ENCODE data around the gene FURIN.
"Not testable (repeated sequence)": the region's sequence is repeated elsewhere in the genome, so short reads cannot be mapped to it uniquely, and the experiment has no call there.

Gene FURIN

DNA sequence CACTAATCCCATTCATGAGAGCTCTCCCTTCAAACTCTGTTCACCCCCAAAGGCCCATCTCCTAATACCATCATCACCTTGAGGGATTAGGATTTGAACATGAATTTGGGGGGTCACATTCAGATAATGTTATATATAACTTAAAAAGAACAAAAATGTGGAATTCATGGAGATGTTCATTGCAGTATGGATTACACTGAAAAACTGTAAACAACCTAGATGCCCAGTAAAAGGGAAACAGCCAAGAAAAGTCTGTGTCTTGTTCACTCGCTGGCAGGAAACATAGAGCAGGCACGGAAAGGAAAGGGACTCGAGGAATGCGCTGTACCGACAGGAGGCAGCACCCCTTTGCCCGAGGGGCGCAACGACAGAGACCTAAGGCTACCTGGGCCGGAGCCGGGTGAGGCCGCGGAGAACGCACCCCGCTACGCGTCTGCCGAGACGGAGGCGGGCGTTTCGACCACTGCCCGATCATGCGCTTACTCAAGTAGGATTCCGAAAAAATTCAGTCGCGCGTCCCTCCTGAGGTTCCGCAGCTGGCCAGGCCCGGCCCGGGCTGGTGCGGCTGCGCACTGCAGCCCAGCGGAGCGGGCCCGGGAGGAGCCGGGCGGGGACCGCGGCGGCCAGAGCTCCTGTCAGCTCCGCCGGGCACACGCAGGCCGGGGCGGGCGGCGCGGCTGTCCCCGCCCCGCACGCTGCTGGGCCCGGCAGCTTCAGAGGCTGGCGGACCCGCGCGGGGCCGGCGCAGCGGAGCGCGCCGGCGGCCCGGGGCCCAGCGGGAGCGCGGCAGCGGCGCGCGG lies 33.9 kb downstream of the FURIN start:
- peak; percentile 96 for DNase-seq

DNA sequence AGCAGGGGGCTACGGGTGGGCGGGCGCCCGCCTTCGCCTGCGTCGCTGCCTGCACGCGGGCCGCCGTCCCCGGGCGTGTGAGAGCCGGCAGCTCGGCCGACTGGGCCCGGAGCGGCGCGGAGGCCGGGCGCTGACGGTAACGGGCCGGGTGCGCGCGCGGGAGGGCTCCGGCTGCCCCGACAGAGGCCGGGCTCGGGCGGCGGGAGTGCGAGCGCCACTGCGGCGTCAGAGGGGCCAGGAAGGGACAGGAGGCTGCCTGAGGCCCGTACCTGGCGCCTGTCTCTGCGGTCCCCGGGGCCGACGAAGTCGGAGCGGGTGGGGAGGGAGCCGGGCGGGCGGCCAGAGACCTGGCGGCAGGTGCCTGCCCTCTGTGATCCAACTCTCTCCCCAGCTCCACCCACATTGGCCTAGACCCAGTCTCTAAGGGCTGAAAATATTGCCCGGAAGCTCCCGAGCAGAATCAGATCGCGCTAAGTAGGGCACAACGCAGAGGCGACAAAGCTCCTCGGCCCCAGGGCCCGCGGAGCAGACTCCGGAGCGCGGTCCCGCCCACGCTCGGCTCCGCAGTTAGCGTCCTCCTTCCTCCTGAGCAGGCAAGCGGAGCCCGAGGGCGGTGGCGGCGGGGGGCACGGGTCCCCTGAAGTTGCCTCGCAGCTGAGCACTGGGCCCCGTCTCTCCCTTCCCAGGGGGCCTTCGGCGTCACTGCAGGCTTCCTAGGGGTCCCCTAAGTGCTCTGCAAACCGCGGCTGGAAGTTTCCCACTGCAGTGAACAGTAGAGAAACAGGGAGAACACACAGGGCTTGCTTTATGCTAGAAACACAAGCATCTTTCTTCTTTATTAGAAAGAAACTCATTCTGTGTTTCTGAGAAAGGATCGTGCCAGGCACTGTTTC lies 34.7 kb downstream of the FURIN start, which contains the start of gene MAN2A2:
Gene MAN2A2, plus strand, starts transcription at position 463 of the 893 bp plus-strand sequence. CDS start 906 bp downstream, outside the sequence.
- peak; percentile 83 for DNase-seq

DNA sequence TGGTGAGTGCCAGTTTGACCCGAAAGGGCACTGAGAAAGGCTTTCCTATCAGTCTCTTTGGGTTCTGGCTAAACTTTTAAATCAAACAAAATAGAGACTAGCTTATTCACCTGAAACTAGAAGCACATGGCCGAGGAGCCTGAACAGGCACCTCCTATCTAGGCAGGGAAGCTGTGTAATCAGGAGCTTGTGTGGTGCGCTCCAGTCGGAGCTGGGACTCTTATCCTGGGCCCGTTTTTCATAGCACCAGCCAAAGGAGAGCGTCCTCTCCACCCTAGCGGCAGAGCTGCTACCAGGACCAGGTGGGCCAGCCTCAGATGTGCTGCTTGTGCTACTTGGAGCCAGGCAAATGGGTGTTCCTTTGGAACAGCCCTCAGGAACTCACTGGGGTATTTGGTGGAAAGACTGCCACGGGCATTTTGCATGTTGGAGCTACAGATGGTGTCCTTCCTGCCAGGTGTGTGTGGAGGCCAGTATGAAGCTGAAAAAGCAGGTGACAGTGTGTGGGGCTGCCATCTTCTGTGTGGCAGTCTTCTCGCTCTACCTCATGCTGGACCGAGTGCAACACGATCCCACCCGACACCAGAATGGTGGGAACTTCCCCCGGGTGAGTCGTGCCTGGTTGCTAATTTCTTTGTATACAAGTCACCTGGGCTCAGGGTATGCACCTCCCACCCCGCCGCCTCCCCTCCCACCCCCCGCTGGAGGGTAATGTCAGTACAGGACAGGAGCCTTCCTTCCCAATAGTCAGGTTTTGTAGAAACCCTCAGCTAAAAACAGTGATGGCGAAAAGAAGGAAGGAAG lies 35.5 kb downstream of the FURIN start:
- DNase-seq = no peak

GRCh38 chr15:90904746-90905145 lies 36.4 kb downstream of the FURIN start:
- no peak for DNase-seq

- DNase-seq = no peak
Measured at GRCh38 chr15:90905306-90906180, 37.2 kb downstream of the FURIN start.

DNA sequence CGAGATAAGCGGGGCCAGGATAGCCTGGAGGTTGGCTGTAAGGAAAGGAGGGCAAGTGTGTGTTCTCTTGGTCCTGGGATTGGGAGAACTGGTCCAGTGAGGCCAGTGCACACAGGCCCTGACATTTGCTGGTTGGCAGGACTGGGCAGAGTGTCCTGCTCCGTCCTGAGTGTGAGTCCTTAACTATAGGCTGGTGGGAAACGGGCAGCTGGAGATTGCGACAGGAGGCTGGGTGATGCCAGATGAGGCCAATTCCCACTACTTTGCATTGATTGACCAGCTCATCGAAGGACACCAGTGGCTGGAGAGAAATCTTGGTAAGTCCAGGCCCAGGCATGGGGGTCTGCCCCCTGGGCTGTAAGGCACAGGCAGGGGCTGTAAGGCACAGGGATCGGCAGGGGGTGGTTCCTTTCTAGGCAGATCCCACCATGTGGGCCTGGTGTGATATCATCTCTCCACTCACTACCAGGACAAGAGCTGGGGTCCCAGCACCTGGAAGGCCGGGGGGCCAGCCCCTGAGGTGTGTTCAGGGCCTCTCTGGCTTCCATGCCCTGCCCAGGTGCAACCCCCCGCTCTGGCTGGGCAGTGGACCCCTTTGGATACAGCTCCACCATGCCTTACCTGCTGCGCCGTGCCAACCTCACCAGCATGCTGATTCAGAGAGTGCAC lies 37.9 kb downstream of the FURIN start:
- DNase-seq = no peak

GRCh38 chr15:90907051-90907660 lies 38.8 kb downstream of the FURIN start:
- no peak for DNase-seq

DNA sequence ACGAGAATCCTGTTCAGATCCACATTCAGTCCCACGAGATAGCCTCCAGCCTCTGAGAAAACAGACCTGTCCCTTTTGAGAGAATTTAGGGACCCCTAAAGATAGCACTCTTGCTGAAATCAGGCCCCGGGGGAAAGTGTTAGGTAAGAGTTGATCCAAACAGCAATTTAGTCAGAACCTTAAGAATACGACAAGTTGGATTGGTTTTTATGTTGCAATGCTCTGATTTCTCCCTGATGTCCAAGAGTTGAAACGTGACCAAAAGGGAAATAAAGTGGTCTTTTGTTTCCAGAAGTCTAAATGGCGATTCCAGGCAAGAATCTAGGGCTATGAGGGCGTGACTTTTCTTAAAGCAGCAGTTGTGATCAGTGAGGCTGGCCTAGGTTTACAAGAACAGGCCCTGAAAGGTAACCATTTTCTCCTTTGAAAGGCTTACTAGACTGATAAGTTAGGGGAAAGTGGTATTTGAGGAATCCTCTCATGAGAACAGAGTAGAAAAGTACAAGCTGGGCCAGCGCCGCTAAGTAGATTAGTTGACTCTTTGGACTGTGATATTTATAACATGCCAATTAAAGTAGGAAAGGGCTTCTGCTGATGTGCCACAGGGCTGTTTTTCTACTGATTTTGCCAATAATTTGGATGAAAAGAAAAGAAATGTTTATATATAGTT lies 39.6 kb downstream of the FURIN start:
- DNase-seq = no peak

GRCh38 chr15:90909449-90909848 lies 41.1 kb downstream of the FURIN start:
- not testable (repeated sequence) for DNase-seq

- no peak for DNase-seq
Measured at GRCh38 chr15:90909976-90910375, 41.6 kb downstream of the FURIN start.

- no peak for DNase-seq
Measured at GRCh38 chr15:90910441-90911301, 42.3 kb downstream of the FURIN start.

GRCh38 chr15:90911302-90911623 lies 42.9 kb downstream of the FURIN start:
- no peak for DNase-seq

GRCh38 chr15:90911906-90912769 lies 43.8 kb downstream of the FURIN start:
- DNase-seq = no peak

GRCh38 chr15:90912770-90913075 lies 44.3 kb downstream of the FURIN start:
- DNase-seq = no peak

DNA sequence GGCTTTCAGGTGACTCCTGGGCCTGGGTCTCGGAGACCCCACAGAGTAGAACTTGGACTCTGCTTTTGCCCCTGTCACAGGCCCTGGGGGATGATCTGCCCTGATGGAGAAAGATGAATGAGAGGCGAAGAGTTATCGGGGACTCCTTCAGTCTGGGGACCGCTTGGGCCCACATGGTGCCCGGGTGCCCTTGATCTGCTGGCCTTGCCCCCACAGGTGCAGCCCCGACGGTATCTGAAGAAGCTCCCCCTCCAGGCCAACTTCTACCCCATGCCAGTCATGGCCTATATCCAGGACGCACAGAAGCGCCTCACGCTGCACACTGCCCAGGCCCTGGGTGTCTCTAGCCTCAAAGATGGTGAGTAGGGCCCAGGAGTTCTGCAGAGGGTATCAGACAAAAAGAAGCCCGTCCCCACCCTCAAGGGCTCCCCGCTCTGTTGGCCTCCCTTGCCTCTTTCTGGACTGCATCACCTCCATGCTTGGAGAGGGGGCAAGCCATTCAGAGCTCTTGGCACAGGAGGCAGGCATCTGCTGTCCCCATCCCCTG lies 45.1 kb downstream of the FURIN start:
- DNase-seq = no peak

- no peak for DNase-seq
Measured at GRCh38 chr15:90914305-90915080, 46.1 kb downstream of the FURIN start.

DNA sequence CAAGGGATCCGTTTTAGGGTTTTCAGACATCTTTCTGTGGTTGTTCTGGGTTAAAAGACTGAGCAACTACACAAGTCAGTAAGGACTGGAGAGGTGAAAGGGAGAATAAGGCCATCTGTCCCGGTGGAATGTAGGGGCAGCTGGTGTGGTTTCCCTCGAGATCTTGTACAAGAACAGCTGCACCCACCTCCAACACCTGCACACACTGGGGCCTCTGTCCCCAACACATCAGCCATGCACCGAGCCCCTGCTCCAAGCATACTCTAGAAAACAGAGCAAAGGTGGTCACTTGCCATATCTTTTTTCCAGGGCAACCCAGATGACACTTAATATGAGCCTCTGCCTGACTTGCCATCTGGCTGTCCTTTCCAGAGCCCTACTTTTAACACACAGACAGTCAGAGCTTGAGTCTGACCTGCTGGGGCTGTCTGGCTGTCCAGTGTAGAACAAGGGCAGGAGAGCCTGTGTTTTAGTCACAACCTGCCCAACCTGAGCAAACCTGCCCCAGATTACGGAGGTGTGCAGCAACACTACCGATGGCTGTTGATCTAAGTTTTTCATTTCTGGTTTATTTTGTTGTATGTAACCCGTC lies 46.9 kb downstream of the FURIN start:
- DNase-seq = no peak
